HG03196 (cell line): Measurements from ENCODE around the gene PKN2.
"Not testable (repeated sequence)": the region's sequence is repeated elsewhere in the genome, so short reads cannot be mapped to it uniquely, and the experiment has no call there.

Experiments used
- ATAC-seq: cut with Tn5 transposase; IDR thresholded peaks from one replicate; pipeline ENCODE4 v1.9.1; 2021; ENCODE audit not compliant: unreplicated experiment

PKN2 gene

DNA sequence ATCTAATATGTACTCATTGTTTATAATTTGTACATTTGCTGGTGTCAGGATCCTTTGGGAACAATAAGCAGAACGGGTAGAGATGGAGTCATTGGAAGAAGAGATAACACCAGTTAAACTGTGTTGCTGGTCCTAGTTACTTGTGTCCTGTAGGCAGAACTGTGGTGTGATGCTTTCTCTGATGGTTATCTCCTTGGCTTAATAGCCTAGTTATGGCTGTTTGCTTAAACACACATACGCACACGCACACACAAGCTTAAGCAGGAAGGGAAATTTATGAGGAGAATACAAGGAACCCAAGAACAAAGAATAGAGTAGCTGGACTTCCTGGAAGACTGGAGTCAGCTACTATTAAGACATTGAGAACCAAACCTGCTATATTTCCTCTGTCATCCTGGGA, 5.7 kb upstream of the PKN2 start:
- ATAC-seq: no peak

DNA sequence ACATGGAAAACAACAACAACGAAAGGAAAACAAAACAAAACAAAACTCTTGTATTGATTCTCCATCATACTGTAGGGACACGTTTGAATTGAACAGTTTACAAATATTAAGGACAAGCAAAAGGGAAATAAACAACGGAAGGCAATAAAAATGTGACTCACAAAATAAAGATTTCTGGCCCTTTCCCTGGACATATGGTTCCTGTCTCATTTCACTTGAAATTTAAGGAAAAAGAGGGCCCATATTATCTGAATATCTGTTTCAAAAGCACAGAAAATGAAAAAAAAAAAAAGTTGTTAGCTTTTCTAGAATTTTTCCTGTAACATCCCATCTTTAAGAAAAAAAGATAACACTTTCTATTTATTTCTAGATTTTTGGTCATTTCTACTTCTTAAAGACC, 3.6 kb upstream of the PKN2 start:
- ATAC-seq: no peak

DNA sequence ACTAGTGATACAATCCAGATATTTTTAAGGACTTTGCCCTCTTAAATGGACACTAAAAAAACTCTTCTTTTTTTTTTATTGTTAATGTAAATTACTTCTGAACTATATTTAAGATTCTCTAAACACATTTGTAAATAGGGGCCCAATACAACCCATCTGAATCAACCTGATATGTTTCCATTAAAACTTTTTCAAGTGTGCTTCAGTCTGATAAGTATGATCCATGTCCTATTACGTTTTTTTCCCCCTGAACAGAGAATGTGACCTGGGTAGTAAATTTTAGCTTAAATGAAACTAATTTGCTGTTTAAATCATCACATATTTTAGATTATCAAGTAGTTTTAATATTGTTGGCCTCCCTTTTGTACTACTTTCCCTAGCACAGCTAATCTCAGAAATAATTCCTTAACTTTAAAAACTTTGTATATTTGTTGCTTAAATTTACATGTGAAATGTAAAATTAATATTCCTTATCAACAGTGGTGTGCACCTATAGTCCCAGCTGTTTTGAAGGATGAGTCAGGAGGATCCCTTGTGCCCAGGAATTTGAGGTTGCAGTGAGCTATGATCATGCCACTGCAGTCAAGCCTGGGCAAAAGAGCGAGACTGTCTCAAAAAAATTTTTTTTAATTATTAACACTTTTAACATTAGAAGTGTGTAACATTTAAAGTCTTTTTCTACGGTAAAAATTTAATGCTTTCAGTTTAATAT, 3.0 kb upstream of the PKN2 start:
- ATAC-seq: no peak

DNA sequence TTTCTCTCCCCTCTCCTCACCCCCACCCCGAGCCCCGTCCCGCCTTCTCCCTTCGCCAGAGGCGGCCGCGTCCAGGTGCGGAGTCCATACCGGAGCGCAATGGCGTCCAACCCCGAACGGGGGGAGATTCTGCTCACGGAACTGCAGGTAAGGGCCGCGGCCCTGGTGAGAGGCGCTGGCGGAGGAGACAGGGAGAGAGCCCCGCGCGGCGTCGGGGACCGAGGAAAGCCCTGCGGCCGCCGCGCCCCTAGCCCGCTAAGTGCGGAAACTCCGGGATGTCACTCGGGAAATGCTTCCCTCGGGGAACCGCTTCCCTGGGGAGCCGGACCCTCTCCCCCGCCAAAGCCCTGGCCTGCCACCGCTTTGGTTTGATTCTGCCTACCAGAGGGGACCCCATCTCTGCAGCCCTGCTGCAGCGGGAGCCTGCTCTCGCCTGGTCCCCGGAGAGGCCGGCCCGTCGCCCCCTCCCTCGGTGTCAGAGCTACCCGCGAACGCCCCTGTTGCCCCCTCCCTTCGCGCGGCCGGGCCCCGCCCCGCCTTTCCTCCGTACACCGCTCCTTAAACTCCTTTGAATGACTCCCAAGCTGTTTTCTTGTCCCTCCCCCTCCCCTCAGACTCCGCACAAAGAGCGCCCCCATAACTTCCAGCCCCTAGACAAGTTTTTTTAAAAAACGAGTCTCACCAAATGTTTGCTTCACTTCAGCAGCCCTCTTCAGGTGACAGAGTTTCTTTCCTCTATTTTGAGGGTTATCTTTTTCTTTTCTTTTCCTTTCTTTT, 597 bp downstream of the PKN2 start:
- peak; percentile 39 for ATAC-seq

DNA sequence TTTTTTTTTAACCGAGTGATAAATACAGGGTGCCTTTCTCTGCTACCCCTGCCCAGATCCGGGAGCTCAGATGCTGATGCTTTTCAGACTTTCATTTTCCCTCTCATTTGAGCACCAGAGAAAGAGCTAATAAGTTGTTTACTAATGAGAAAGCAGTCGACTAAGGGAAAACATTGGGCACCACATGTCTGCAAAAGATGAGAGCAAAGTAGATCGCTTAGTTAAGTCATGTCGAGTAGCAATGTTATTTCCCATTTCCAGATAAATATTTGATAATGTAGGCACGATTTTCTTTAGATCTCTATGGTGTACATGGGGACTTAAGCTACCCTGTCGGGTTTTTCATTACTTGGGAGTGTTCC, 1.2 kb downstream of the PKN2 start:
- ATAC-seq: no peak

DNA sequence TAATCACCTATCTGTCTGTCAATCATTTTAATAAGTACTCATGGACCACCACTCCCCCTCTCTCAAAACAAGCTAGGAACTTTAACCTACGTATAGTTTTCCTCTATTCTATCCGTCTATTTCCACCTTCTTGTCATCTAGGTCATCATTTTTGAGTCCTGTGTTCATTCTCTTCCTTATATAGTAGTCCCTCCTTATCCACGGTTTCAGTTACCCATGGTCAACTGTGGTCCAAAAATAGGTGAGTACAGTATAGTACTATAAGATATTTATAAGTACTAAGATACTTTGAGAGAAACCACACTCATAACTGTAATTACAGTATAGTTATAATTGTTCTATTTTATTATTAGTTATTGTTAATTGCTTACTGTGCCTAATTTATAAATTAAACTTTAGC, 7.5 kb downstream of the PKN2 start:
- ATAC-seq: no peak

DNA sequence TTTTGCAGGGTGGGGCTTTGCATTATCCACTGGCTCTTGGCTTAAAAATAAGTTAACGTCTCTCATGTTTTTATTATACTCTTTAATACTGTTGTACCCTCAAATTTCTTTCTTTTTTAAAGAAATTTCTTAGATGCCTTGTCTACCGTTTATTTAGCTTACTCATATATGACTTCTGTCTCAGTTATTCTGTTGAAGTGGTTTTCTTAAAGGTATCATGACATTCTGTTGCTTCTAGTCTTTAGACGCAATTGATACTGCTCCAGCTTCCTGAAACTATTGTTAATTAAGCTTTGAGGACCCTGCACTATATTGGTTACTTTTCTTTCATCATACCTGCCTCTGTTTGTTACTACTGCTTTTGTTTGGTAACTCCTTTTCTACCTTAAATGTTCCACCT, 11.7 kb downstream of the PKN2 start:
- no peak for ATAC-seq

DNA sequence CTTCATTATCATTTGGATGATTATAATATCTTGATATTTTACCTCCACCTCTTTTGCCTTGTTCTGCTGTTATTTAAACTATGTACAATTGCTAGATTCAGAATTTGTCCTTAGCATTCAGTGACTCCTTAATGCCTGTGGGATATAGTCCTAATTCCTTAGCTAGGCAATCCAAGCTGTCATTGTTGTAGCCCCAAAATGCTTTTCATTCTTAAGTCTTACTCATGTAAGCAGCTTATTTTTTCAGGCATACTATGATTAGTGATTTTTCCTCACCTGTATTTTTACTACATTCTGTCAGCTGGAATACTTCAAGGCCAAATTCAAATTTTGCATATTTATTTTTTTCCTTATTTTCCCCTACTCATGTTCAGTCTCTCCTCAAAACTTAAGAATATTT, 13.4 kb downstream of the PKN2 start:
- no peak for ATAC-seq

DNA sequence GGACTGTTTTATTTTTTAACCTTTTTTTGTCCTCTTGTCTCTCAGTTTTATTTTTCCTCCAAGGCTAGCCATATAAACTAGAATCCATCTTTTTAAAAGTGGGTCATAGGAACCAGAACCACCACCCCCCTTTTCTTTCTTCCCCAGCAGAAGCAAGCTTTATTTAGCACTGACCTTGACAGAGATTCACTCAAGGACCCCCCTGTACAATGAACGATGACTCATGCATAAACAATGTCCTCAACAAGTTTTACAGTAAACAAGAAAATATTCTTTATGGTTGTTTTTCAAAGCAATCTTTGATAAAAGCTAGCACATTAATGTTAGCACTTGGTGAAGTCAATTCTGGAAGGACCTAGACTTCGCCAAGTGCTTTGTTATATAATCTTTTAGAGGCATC, 14.1 kb downstream of the PKN2 start:
- ATAC-seq: no peak

DNA sequence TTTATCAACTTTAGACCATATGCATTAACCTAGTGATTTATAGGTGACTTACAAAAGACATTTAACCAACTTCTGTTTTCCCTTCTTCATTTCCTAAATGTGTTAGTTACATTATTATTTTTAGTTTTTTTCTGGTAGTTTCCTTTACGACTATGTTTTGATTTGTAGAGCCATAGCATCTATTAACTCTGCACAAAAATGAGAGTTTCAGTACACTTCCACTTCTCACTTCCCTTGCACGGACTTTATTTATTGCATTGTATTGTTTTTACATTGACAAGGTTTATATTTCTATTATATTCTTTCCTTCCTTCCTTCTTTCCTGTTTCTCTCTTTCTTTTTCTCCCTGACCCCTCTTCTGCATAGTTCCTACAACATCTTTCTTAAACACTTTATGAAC, 14.7 kb downstream of the PKN2 start:
- ATAC-seq: no peak

DNA sequence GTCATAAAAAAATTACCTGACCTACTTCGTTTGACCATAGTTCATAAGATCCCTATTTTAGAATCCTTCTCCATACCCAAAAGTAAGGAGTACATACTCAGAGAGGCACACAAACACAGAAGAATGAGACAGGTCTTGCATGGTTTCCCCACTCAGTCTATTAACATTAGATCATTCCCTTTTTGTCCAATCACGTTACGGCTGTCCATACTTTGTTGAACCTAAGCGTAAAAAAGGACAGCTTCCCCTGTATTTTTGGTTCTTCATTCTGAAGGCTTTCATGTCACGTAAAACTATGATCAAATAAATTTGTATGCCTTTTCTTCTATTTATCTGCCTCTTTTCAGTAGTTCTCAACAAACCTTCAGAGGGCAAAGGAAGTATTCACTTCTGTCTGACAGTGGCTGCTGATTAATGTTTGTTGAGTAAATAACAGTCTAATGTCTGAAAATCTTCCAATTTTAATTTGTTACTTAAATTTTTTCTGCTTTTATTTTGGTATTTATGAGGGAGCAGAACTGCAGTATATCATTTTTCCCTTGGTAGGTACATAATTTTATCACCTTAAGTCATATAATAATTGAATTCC, 16.4 kb downstream of the PKN2 start:
- no peak for ATAC-seq

DNA sequence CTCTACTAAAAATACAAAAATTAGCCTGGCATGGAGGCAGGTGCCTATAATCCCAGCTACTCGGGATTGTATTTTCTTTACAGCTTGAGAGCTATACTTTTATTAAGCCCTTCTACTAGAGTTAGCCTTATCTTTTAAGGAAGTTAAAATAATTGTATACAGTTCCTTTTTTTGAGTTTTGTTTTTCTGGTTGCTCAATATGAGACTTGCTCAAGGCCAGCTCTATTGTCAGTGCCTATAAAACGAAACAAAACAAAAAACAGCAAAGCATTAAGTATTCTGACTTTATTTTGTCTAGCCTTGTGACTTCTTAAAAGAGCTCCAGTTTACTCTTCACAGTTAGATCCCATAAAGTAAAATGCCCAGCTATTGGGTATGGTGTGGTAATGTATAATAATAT, 17.2 kb downstream of the PKN2 start:
- ATAC-seq: peak; percentile 70

DNA sequence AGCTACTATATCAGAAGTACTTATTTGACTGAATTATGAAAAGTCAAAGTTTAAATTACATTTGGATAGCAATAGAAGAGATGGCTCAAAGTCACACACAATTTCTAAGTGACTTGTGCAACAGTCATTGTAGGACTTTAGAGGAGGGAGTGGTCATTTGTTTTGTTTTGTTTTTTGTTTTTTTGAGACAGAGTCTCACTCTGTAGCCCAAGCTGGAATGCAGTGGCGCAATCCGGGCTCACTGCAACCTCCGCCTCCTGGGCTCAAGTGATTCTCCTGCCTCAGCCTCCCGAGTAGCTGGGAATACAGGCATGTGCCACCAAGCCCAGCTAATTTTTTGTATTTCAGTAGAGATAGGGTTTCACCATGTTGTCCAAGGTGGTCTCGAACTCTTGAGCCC, 17.7 kb downstream of the PKN2 start:
- ATAC-seq: not testable (repeated sequence)

DNA sequence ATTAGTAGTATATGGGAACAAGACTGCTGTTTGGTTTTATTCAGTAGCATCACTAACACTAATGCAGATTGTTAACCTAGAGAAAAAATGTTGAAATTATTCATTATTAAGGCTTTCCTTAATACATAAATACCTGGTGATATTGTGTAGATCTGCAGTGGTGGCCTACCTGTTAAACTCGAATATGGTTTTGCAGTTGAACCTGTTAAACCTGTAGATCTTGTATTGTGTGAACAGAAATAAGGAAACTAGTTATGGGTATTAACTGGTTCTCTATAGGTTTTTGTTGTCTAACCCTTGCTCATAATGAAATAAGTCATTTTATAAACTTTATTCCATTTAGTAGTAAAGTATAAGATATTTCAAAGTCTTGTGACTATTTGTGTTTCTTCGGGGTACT, 23.9 kb downstream of the PKN2 start:
- ATAC-seq: no peak

DNA sequence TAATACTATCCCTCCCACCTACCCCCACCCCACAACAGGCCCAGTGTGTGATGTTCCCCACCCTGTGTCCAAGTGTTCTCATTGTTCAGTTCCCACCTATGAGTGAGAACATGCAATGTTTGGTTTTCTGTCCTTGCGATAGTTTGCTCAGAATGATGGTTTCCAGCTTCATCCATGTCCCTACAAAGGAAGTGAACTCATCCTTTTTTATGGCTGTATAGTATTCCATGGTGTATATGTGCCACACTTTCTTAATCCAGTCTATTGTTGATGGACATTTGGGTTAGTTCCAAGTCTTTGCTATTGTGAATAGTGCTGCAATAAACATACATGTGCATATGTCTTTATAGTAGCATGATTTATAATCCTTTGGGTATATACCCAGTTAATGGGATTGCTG, 28.8 kb downstream of the PKN2 start:
- ATAC-seq: not testable (repeated sequence)

DNA sequence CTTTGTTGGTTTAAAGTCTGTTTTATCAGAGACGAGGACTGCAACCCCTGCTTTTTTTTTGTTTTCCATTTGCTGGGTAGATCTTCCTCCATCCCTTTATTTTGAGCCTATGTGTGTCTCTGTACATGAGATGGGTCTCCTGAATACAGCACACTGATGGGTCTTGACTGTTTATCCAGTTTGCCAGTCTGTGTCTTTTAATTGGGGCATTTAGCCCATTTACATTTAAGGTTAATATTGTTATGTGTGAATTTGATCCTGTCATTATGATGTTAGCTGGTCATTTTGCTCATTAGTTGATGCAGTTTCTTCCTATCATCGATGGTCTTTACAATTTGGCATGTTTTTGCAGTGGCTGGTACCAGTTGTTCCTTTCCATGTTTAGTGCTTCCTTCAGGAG, 32.5 kb downstream of the PKN2 start:
- not testable (repeated sequence) for ATAC-seq

DNA sequence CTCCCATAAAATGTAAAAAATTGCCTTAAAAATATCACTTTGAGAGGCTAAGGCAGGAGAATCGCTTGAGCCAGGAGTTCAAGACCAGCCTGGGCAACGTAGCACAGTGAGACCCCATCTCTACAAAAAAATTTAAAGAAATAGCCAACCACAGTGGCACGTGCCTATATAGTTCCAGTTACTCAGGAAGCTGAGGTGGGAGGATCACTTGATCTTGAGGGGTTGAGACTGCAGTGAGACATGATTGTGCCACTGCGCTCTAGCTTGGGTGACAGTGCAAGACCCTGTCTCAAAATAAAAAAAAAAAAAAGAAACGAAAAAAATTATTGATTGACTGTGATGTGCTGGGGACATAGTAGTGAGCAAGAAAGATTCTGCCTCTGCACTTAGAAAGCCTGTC, 38.4 kb downstream of the PKN2 start:
- no peak for ATAC-seq

DNA sequence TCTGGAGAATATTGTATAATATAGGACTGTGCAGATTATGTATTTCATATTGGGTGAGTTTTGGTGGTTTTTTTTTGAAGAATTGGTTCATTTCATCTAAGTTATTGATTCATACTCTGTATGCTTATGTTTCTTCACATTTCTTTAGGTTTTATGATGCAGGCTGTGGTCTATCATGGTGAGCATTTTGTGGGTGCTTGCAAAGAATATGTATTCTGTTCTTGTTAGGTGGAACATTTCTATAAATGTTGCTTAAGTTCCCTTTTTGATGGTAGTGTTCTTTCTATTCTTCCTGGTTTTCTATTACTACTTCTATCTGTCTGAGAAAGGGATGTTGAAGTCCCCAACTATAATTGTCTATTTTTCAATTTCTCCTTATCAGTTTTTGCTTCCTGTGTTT, 42.6 kb downstream of the PKN2 start:
- no peak for ATAC-seq

DNA sequence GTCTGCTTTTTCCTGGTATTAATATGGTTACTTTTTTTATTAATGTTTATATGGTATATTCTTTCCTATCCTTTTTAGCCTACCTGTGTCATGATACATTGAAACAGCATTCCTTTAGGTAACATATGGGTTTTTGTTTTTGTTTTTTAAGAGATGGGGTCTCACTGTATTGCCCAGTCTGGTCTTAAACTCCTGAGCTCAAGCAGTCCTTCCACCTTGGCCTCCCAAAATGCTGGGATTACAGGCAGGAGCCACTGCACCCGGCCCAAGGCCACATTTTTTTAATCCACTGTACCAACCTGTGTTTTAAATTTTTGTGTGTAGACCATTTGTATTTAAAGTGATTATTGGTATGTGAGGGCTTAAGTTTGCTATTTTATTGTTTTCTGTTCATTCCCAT, 43.1 kb downstream of the PKN2 start:
- no peak for ATAC-seq

DNA sequence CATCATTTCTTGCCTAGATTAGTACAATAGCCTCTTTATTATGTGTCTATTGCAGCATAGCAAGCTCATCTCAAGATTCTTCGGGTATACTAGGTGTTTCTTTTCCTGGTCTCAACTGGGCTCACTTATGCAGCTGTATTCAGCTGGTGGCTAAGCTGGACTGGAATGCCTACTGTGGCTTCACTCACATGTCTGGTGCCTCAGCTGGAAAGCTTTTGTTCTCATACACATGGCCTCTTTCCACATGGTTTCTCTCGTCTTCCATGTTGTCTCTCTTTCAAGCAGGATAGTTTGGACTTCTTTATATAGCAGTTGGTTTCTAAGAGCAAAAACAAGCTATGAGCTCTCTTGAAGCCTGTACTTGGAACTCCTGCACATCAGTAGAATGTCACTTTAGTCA, 45.2 kb downstream of the PKN2 start:
- no peak for ATAC-seq

DNA sequence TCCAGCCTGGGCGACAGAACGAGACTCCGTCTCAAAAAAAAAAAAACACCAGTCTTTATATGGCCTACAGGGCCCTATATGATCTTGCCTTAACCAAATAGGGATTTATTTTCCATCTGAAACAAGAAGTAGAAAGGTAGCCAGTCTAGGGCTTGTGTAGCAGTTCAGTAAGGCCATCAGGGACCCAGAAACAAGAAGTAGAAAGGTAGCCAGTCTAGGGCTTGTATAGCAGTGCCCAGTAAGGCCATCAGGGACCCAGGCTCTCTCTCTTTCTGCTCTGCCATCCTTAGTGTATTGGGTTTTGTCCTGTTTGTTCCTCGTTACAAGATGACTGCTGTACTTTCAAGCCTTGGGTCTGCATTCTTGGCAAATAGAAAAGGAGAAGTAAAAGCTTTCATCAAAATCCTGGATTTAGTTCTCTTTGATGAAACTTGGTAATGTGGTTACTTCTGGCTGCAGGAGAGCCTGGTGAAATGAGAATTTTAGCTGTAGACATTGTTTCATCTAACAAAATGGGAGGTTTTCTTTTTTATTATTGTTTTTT, 46.1 kb downstream of the PKN2 start:
- ATAC-seq: no peak

DNA sequence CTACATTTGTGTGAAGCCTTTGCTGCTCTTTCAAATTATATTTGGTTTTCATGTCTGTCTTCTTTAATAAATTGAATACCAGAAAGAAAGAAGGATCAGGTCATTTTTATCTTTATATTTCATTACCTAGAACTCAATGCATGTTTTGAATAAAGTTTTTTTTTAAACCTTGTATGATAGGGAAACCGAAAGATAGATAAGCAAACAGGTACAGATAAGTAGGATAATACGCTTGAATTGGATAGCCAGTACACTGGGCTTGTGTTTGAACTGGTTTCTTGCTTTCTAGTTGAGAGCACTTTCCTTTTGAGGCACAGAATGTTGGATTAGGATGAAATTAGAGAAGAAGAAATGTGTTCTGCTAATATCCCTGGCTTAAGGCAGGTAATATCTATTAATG, 46.9 kb downstream of the PKN2 start:
- no peak for ATAC-seq
